HepG2 (cell line): Measurements from ENCODE around the gene AZU1. TPM values are rescaled to one million over a fixed set of nuclear protein-coding genes. Genes with fewer than 3 reads are reported as not detected.

ENCODE experiments used
- ASH2L ChIP-seq: fragments of 300-600, 200-600 bp; sonication (generic); IDR thresholded peaks from 2 replicates; pipeline ENCODE4 v1.7.0; 2017; ENCODE audit warnings: low read depth, mild to moderate bottlenecking, moderate library complexity, mixed read lengths, low read length; ENCODE audit not compliant: insufficient read length
- DMAP1 ChIP-seq: IDR thresholded peaks from 2 replicates; pipeline ENCODE4 v1.6.1; 2016
- FOXP1 ChIP-seq, 2 experiments: fragments of 450-650 bp in 1 of 2; IDR thresholded peaks; 2 replicates each; pipeline ENCODE4 v1.6.1; 2017 to 2018; ENCODE audit warnings: antibody characterized with exemption in 1 of 2
- GATA4 ChIP-seq: sonication (generic); IDR thresholded peaks from 2 replicates; pipeline ENCODE4 v1.6.1; 2016; ENCODE audit warnings: antibody characterized with exemption, low read depth, borderline replicate concordance
- GLMP ChIP-seq: sonication (generic); formaldehyde crosslinking; IDR thresholded peaks from 2 replicates; pipeline ENCODE4 v1.9.0; 2021; ENCODE audit warnings: missing genetic modification reagents, mild to moderate bottlenecking, borderline replicate concordance
- HIVEP1 ChIP-seq: sonication (generic); formaldehyde crosslinking; IDR thresholded peaks from 2 replicates; pipeline ENCODE4 v1.4.0; 2020; ENCODE audit warnings: mild to moderate bottlenecking, missing genetic modification reagents
- HOXA5 ChIP-seq: sonication (generic); formaldehyde crosslinking; IDR thresholded peaks from 2 replicates; pipeline ENCODE4 v1.4.0; 2020; ENCODE audit warnings: missing genetic modification reagents
- TAF15 ChIP-seq: fragments of 200-400 bp; formaldehyde crosslinking; IDR thresholded peaks from one replicate; pipeline ENCODE4 v1.6.1; 2018; ENCODE audit warnings: mild to moderate bottlenecking, low read depth, low read length; ENCODE audit not compliant: poor library complexity, severe bottlenecking
- TBX2 ChIP-seq: sonication (generic); formaldehyde crosslinking; IDR thresholded peaks from 2 replicates; pipeline ENCODE4 v1.5.0; 2020; ENCODE audit warnings: missing genetic modification reagents, mild to moderate bottlenecking, borderline replicate concordance
- USF2 ChIP-seq, 2 experiments: sonication (generic) in 1 of 2; formaldehyde crosslinking in 1 of 2; IDR thresholded peaks; 2 replicates each; pipeline versions ENCODE4 v1.5.1 to v1.6.1; 2011 to 2020; ENCODE audit warnings: borderline replicate concordance in 1 of 2, low read depth in 1 of 2, low read length in 1 of 2, mild to moderate bottlenecking in 1 of 2, missing genetic modification reagents in 1 of 2, moderate library complexity in 1 of 2
- ZNF292 ChIP-seq: sonication (generic); formaldehyde crosslinking; IDR thresholded peaks from 2 replicates; pipeline ENCODE4 v1.8.1; 2022; ENCODE audit warnings: mild to moderate bottlenecking, low read depth, missing genetic modification reagents, borderline replicate concordance
- ZNF335 ChIP-seq: sonication (generic); formaldehyde crosslinking; IDR thresholded peaks from 2 replicates; pipeline ENCODE4 v1.4.0; 2020; ENCODE audit warnings: missing genetic modification reagents
- ZNF383 ChIP-seq: sonication (generic); formaldehyde crosslinking; IDR thresholded peaks from 2 replicates; pipeline ENCODE4 v1.4.0; 2020; ENCODE audit warnings: missing genetic modification reagents, mild to moderate bottlenecking, borderline replicate concordance
- ZNF616 ChIP-seq: sonication (generic); formaldehyde crosslinking; IDR thresholded peaks from 2 replicates; pipeline ENCODE4 v1.5.0; 2020; ENCODE audit warnings: low read depth, mild to moderate bottlenecking, missing genetic modification reagents
- ZNF660 ChIP-seq: sonication (generic); formaldehyde crosslinking; IDR thresholded peaks from 2 replicates; pipeline ENCODE4 v1.5.1; 2020; ENCODE audit warnings: mild to moderate bottlenecking, low read depth, missing genetic modification reagents, borderline replicate concordance
- ZNF713 ChIP-seq: sonication (generic); formaldehyde crosslinking; IDR thresholded peaks from 2 replicates; pipeline ENCODE4 v1.4.0; 2020; ENCODE audit warnings: mild to moderate bottlenecking, missing genetic modification reagents
- ZNF770 ChIP-seq: sonication (generic); formaldehyde crosslinking; IDR thresholded peaks from 2 replicates; pipeline ENCODE4 v1.5.0; 2020; ENCODE audit warnings: mild to moderate bottlenecking, missing genetic modification reagents
- polyA plus RNA-seq, 8 experiments: library from polyadenylated mRNA; depleted of rRNA in 3 of 8; stranded (reverse) in 7 of 8; unstranded in 1 of 8; fragments of >200 nt; fragmentation: Illumina TruSeq in 4 of 8; extraction: Trizol in 4 of 8; gene quantifications; 2 replicates each; pipeline versions ENCODE4 v1.2.1 to v1.2.3, GENCODE V29; 2011 to 2016; ENCODE audit warnings: low read depth in 4 of 8, missing spikeins in 1 of 8, mixed read lengths in 1 of 8; ENCODE audit not compliant: insufficient read depth in 1 of 8
- total RNA-seq, 5 experiments: library from RNA; depleted of rRNA; stranded (reverse); fragments of >200 nt; fragmentation: Illumina TruSeq; extraction: Trizol; gene quantifications; 2 replicates each; pipeline ENCODE4 v1.2.3, GENCODE V29; 2016; ENCODE audit warnings: low read depth in 1 of 5
- TF ChIP-seq, protein P1 (sequence below): sonication (generic); formaldehyde crosslinking; IDR thresholded peaks from 2 replicates; pipeline ENCODE4 v1.4.0; 2020; ENCODE audit warnings: missing genetic modification reagents
- TF ChIP-seq, protein P2 (sequence below): sonication (generic); formaldehyde crosslinking; IDR thresholded peaks from 2 replicates; pipeline ENCODE4 v1.5.1; 2020; ENCODE audit warnings: missing genetic modification reagents, mild to moderate bottlenecking, borderline replicate concordance
- TF ChIP-seq, protein P3 (sequence below): sonication (generic); formaldehyde crosslinking; conservative IDR thresholded peaks from 2 replicates; pipeline ENCODE4 v1.4.0; 2020; ENCODE audit warnings: missing genetic modification reagents

AZU1 gene
- total and polyA plus RNA-seq, 2 of the 13 experiments (the other 11 are each of a cell fraction or from before 2014, with no cell fraction given): not detected

DNA sequence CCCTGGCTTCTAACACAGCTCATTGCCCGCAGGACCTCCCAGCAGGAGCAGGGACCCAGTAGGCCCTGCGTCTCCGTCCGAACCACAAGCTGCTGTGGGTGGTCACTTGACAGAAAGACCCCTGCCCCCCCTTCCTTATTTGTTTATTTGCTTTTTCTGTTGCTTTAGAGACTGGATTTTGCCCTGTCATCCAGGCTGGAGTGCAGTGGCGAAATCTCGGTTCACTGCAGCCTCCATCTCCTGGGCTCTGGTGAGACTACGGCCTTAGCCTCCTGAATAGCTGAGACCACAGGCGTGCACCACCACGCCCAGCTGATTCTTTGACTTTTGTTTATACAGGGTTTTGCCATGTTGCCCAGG lies 38.0 kb upstream of the AZU1 start (continued):
- TF ChIP-seq ZNF660 (CRISPR knock-in tag) (no peak), GATA4 (no peak), ZNF713 (CRISPR knock-in tag) (no peak), TBX2 (CRISPR knock-in tag) (no peak), TAF15 (no peak), ZNF292 (peak; percentile 42; the same call in 1 of the 2 replicates), HIVEP1 (CRISPR knock-in tag) (peak; percentile 30; the same call in 1 of the 2 replicates), DMAP1 (CRISPR knock-in tag) (no peak), HOXA5 (CRISPR knock-in tag) (no peak), USF2 (IDR thresholded peaks at IDR 0.05; ENCODE audit: low read depth, low read length) (no peak), USF2 (CRISPR knock-in tag; IDR thresholded peaks at IDR 0.05; ENCODE audit: borderline replicate concordance) (no peak), ZNF616 (CRISPR knock-in tag) (no peak), ASH2L (no peak), ZNF770 (CRISPR knock-in tag) (peak; percentile 90), ZNF335 (no peak), GLMP (CRISPR knock-in tag) (no peak), ZNF383 (CRISPR knock-in tag) (no peak), FOXP1 (IDR thresholded peaks at IDR 0.05) (peak; percentile 69; the same call in 1 of the 2 replicates), FOXP1 (CRISPR knock-in tag; IDR thresholded peaks at IDR 0.05) (peak; percentile 91)
- TF ChIP-seq, protein P1, sequence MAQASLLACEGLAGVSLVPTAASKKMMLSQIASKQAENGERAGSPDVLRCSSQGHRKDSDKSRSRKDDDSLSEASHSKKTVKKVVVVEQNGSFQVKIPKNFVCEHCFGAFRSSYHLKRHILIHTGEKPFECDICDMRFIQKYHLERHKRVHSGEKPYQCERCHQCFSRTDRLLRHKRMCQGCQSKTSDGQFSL (CRISPR knock-in tag): 0 out of 2 replicates have a peak, but pooled peaks have one; percentile 33
- TF ChIP-seq, protein P2, sequence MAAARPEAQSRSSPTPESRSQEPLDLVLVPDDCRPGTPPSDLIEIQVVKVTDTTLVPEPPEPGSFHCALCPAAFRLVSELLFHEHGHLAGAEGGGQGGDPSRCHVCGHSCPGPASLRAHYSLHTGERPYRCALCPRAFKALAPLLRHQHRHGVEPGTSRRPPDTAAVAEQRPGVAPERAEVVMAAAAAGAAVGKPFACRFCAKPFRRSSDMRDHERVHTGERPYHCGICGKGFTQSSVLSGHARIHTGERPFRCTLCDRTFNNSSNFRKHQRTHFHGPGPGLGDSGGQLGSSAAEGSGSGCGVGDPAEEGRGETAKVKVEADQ (CRISPR knock-in tag): no peak
- TF ChIP-seq, protein P3, sequence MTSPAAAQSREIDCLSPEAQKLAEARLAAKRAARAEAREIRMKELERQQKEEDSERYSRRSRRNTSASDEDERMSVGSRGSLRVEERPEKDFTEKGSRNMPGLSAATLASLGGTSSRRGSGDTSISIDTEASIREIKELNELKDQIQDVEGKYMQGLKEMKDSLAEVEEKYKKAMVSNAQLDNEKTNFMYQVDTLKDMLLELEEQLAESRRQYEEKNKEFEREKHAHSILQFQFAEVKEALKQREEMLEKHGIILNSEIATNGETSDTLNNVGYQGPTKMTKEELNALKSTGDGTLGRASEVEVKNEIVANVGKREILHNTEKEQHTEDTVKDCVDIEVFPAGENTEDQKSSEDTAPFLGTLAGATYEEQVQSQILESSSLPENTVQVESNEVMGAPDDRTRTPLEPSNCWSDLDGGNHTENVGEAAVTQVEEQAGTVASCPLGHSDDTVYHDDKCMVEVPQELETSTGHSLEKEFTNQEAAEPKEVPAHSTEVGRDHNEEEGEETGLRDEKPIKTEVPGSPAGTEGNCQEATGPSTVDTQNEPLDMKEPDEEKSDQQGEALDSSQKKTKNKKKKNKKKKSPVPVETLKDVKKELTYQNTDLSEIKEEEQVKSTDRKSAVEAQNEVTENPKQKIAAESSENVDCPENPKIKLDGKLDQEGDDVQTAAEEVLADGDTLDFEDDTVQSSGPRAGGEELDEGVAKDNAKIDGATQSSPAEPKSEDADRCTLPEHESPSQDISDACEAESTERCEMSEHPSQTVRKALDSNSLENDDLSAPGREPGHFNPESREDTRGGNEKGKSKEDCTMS (CRISPR knock-in tag): no peak
